GM18873 (cell line): ENCODE data around the gene CLMN.

Source experiments
- ATAC-seq: cut with Tn5 transposase; IDR thresholded peaks from one replicate; pipeline ENCODE4 v1.9.1; 2021; ENCODE audit warnings: mild to moderate bottlenecking, moderate library complexity, moderate number of reproducible peaks; ENCODE audit not compliant: unreplicated experiment, low FRiP score

CLMN gene

GRCh38 chr14:95322651-95323050 is 2.9 kb upstream of the CLMN start:
- ATAC-seq, result no peak

GRCh38 chr14:95321693-95322455 is 2.2 kb upstream of the CLMN start:
- ATAC-seq, result no peak

GRCh38 chr14:95320955-95321600 is 1.4 kb upstream of the CLMN start:
- ATAC-seq, result no peak

- ATAC-seq, result no peak
These were observed 579 bp upstream of the CLMN start for GRCh38 chr14:95320078-95320895.

- ATAC-seq, result no peak
These were observed 1.1 kb downstream of the CLMN start for GRCh38 chr14:95318399-95319311.

- no peak for ATAC-seq
These were observed 1.8 kb downstream of the CLMN start for GRCh38 chr14:95317817-95318343.

- ATAC-seq, result no peak
These were observed 2.9 kb downstream of the CLMN start for GRCh38 chr14:95316821-95317220.

- no peak for ATAC-seq
These were observed 4.1 kb downstream of the CLMN start for GRCh38 chr14:95315579-95315978.

- ATAC-seq, result no peak
These were observed 4.6 kb downstream of the CLMN start for GRCh38 chr14:95315156-95315555.

- peak; percentile 68 for ATAC-seq
These were observed 5.1 kb downstream of the CLMN start for GRCh38 chr14:95314609-95315008.

- ATAC-seq, result no peak
These were observed 6.0 kb downstream of the CLMN start for GRCh38 chr14:95313707-95314106.

GRCh38 chr14:95313190-95313589 is 6.5 kb downstream of the CLMN start:
- ATAC-seq, result no peak

GRCh38 chr14:95312311-95312710 is 7.4 kb downstream of the CLMN start:
- ATAC-seq, result no peak

- no peak for ATAC-seq
These were observed 8.0 kb downstream of the CLMN start for GRCh38 chr14:95311752-95312151.

GRCh38 chr14:95310635-95311380 is 8.9 kb downstream of the CLMN start:
- ATAC-seq, result no peak

GRCh38 chr14:95309261-95310051 is 10.3 kb downstream of the CLMN start:
- no peak for ATAC-seq

GRCh38 chr14:95308073-95308472 is 11.6 kb downstream of the CLMN start:
- no peak for ATAC-seq

- no peak for ATAC-seq
These were observed 12.2 kb downstream of the CLMN start for GRCh38 chr14:95307402-95308041.
